Coronary artery (tissue), 2 donors: ENCODE measurements around the gene IARS1.
A peak's percentile ranks its signal among the peaks of the same experiment; 100 is the strongest.

Experiments used
- DNase-seq: peaks from one replicate; pipeline ENCODE4 v3.0.0-alpha.2; 2017; ENCODE audit warnings: low spot score
- H3K27ac ChIP-seq, 2 donors: fragments of 200-600 bp; sonication (generic); one replicate each; pipeline ENCODE4 v1.5.1; 2016 to 2019
- H3K4me3 ChIP-seq: fragments of 200-600 bp; sonication (generic); 2 replicates; pipeline ENCODE4 v1.5.1; 2016; ENCODE audit warnings: mild to moderate bottlenecking, moderate library complexity
- TF ChIP-seq, protein P1 (sequence below): fragments of 200-600 bp; sonication (generic); IDR thresholded peaks from one replicate; pipeline ENCODE4 v1.5.1; 2019; ENCODE audit warnings: antibody characterized with exemption

Gene IARS1

DNA sequence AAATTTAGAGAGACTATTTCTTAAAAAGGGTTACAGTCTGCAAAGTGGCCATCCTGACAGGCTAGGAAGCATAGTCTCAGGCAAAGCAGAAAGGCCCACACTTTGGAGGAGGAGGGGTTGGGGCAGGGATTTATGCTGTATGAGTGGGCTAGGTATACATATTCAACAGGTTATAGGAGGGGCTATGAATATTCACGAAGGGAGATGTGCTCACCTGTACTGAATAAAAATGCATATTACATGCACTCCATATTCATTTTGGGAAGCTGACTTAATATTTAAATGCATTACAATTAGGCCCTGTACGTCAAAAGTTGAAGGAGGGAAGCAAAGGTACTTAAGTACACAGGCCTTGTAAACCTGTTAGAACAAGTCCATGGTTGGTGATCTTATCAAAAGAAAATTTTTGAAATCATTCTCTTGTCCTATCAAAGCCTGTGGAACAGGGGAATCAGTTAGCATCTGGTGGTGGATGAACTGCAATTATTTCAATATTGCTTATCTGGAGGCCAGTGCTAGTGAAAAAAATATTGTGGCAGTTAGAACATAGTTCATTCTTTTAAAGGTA, 33.9 kb upstream of the IARS1 start:
- Histone ChIP-seq H3K27ac (no peak overlapping the region), H3K4me3 (no peak overlapping the region)
- no peak for DNase-seq
- TF ChIP-seq, protein P1, sequence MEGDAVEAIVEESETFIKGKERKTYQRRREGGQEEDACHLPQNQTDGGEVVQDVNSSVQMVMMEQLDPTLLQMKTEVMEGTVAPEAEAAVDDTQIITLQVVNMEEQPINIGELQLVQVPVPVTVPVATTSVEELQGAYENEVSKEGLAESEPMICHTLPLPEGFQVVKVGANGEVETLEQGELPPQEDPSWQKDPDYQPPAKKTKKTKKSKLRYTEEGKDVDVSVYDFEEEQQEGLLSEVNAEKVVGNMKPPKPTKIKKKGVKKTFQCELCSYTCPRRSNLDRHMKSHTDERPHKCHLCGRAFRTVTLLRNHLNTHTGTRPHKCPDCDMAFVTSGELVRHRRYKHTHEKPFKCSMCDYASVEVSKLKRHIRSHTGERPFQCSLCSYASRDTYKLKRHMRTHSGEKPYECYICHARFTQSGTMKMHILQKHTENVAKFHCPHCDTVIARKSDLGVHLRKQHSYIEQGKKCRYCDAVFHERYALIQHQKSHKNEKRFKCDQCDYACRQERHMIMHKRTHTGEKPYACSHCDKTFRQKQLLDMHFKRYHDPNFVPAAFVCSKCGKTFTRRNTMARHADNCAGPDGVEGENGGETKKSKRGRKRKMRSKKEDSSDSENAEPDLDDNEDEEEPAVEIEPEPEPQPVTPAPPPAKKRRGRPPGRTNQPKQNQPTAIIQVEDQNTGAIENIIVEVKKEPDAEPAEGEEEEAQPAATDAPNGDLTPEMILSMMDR, result no peak

DNA sequence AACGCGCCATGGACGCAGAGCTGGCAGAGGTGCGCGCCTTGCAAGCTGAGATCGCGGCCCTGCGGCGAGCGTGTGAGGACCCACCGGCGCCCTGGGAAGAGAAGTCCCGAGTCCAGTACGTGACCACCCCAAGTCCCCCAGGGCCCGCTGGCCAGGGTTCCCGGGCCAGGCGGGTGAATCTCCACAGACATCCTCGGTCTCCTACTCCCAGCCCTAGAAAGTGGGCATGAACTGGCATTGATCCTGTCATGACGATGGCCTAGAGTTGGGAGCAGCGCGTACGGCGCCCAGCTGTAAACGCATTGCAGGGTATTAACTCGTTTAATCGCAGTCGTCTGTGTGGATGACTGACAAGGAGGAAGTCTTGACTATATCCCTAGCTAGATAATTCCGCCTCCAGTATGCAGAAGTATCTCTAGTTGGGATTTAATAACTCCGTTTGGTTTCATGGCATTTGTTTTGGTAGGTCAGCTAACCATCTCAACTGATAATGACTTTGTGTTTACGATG, 32.5 kb upstream of the IARS1 start:
- Histone ChIP-seq H3K27ac (peak overlapping the region; percentile 83 to 96), H3K4me3 (peak overlapping the region; percentile 85)
- TF ChIP-seq, protein P1, result no peak
- no peak for DNase-seq

DNA sequence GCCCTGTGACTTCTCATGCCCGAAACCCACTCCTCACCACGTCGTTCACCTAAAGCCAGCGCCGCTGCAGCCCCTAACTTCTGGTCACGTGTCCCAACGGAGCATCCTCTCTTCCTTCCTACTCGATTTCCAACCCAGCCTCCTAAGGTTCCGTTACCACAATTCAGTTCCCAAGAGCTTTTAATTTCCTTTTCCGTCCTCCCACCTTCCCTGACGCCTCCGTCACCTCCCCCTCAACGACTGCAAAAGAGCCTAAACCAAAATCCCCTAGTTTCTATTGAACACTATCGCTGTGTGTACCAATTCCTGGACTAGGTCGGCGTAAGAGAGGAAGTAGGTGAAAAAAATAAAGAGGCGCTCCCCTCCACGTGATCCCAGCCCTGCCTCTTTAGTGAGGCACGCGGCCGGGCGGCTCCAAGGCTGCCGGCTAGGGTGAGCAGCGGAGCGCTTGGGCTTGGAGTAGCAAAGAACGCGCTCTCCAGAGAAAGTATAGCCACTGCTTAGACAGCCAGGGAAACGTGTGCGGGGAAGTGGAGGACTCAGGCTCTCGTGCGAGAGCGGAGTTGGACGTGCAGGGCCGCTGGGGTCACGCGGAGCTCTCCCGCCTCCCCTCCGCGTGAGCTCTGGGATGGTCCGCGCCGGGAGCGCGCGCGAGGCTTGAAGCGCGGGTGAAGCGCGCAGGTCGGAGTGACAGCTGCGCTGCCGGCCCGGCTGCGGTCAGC, 31.9 kb upstream of the IARS1 start, which contains the start of the genes CENPP and NOL8:
TSS of gene CENPP (plus strand) at position 685 of the 722 bp plus-strand sequence.
TSS of gene NOL8 (minus strand) at position 82 of the 722 bp plus-strand sequence. CDS start 1,189 bp downstream, outside the sequence.
- TF ChIP-seq, protein P1, result no peak
- H3K4me3 ChIP-seq, result peak within 1 kb of the TSS; percentile 85
- peak within 1 kb of the TSS; percentile 83 to 96 for H3K27ac ChIP-seq
- peak; percentile 90 for DNase-seq

DNA sequence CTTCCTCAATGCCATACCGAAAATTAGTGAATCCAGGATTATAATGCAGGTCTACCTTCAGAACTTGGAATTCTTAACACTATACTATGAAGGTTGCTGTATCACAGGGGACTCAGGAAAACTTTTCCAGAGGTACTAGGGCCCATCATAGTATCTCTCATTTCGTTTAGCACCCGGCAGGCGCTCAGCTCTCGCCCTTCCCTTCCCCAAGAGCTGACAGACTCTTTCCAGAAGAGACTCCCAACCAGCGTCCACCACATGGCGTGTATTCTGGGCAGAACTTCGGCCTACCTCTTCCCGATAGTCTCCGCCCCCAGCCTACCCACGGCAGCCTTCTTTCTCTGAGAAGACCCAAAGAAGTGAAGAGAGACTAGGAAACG, 31.4 kb upstream of the IARS1 start:
- TF ChIP-seq, protein P1, result no peak
- DNase-seq, result no peak
- Histone ChIP-seq H3K4me3 (peak overlapping the region; percentile 85), H3K27ac (peak overlapping the region; percentile 83 to 96)

DNA sequence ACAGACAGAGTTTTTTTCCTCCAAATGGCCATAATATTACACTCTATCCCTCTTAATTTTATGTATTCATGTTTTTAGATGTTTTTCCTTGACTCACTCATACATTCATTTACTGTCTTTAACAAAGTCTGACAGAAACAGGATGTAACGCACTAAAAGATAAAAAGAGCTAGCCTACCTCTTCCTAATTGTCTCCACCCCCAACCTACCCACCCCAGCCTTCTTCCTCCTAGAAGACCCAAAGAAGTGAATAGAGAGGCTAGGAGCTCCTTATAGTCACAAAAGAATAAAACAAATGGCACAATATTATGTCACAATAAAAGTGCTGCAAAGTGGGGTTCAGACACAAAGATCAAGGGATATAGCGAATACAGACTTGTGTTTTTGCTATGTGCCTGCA, 30.9 kb upstream of the IARS1 start:
- TF ChIP-seq, protein P1, result no peak
- Histone ChIP-seq H3K27ac (peak overlapping the region in 1 of 2 donors; percentile 96), H3K4me3 (peak overlapping the region; percentile 85)
- no peak for DNase-seq

DNA sequence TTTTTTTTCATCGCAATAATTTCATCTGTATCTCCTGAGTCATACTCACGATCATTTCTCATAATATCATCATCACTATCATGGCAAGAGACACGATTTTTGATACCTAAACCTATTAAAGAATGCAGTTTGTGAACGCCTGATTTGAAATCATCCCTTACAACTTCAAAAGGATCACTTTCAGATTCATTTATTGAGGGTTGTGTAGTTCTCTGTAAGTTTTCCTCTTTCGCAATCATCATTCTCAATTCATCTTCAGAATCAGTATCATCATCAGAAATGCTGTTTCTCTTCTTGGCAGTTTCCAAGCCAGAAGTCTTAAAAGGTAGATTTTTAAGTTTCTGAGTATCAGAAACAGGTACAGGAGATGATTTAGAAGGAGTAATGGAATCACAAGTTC, 22.0 kb upstream of the IARS1 start:
- no peak for DNase-seq
- TF ChIP-seq, protein P1, result no peak
- Histone ChIP-seq H3K27ac (no peak overlapping the region), H3K4me3 (no peak overlapping the region)

DNA sequence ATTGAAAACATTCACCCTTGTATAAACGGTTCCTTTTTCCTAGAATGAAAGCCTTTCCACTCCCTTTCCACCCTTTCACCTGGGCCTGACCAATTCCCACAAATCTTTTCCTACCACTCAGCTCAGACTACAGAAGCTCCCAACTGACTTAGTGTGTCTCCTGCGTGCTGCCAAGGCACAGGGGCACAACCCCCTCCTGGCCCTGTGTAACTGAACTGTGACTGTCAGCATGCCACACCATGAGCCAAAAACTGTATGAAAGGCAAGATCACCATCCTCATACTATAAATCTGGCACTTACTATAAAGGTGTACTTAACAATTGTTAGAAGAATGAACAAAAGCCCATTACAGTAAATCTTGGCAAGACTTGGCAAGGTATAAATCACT, 20.1 kb upstream of the IARS1 start:
- no peak for DNase-seq
- TF ChIP-seq, protein P1, result no peak
- Histone ChIP-seq H3K4me3 (no peak overlapping the region), H3K27ac (no peak overlapping the region)
